HG02884 (cell line): ENCODE results near the gene MYH10.

Source experiments
- ATAC-seq: cut with Tn5 transposase; IDR thresholded peaks from one replicate; pipeline ENCODE4 v1.9.1; 2021; ENCODE audit warnings: mild to moderate bottlenecking, moderate library complexity; ENCODE audit not compliant: unreplicated experiment

Gene MYH10

DNA sequence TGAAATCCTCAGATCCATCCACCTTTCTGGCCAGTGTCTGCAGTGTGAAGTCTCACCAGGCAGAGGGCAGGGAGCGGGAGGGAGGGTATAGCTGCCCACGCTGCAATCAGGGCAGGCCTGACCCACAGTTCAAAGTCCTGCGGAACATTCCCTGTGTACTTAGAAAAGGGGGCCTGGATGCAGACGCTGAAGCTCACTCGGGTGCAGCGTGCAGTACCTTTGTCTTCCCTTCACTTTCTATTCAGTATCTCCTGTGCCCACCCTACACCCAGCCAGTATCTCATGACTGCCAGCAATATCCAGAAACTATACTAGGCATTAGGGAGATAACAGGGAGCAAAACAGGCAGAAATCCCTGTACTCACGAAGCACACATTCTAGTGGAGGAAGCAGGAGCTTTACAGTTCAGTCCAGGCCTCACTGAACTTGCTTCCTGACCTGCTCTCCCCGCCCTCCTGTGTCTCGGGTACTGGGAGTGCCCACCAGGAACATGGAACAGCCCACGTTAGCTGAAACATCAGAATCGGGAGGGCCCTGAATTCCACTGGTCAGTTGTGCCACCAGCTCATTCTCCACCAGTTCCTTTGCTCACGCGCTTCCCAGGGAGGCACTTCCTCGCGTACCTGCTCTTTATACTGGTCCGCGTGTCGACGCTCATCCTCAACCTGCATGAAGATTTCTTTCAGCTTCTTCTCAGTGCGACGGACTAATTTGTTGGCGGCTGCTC, 152.6 kb downstream of the MYH10 start:
- ATAC-seq, result no peak

DNA sequence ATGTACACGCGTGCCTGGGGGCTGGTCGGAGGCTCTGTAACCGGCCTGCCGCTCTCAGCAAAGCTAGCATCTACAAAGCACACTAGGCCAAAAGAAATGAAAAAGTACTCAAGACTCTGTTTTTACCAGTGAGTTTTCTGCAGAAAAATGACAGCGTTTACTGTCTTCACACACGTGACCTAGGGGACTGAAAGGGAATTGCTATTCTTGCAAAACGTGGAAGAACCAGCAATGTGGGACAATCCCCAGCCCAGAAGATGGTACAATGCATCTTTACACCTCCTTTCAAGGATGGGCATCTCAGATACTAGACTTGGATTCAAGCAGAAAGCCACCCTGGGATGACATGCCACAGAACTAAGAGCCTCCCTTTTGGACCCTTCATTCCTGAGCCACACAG, 153.4 kb downstream of the MYH10 start:
- ATAC-seq, result no peak

DNA sequence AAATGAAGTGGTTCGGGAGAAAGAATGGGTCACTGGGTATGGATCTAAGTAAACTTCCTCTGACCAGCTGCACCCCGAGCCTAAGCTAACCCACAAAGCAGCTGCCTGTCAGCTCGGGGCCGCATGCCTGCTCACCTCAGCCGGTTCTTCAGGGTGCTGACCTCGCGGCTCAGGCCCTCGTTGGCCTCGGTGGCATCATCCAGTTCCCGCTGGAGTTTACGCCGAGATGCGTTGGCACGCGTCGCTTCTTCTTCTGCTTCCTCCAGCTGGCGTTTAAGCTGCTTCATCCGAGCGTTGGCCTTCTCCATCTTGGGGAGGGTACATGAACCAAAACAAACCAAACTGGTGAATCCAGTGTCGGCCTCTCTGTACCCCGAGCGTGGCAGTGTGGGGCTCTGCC, 153.8 kb downstream of the MYH10 start:
- ATAC-seq, result no peak

DNA sequence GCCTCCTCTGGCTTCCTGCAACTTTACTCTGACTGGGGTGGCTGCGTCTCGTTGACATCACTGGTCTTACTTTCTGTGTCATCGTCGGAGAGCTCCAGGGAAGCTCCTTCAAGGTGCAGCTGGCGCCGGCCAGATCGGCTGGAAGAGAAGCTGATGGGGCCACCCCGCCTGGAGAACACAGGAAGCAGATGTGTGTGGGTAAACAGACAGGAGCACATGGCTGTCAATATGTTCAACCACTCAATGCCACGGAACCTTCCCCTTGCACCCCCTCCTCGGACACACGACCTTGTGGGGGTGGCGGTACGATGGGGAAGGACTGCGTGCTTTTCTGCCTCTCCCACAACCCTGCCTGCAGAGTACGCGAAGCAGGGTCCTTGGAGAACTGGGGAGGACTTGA, 154.7 kb downstream of the MYH10 start:
- no peak for ATAC-seq

DNA sequence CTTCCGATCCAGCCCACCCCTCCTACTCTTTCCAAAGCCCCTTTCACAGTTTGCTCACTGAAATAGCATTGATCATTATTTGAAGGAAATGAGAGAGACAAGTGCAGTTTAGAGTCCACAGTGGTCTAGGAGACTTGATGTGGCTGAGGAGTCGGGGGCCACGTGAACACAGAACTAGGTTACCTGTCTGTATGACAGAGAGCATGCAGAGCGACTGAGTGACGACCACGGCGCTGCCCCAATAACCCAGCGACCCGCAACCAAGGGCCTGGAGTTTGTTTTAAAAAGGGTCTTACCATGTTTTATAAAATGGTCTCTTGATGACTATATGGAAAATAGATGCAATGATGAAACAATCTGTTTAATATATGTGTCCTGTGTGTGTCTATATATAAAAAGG, 155.3 kb downstream of the MYH10 start:
- ATAC-seq, result no peak

DNA sequence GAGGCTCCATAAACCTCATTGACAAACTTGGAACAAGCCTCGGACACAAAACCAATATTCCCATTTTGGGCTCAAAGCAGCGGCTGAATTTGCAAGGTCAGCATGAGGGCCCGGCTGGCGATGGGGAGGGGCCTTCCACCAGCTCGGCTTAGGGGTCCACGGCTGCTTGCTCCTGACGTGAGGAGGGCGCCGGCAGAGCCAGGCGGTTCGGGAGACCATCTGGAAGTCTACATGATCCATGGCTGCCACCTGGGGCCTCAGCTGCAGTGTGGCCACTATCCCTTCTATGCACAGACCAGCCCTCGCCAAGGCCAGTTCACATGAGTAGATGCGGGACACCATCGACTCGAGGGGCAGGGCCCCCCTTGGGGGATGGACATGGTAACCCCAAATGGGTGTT, 155.7 kb downstream of the MYH10 start:
- no peak for ATAC-seq

DNA sequence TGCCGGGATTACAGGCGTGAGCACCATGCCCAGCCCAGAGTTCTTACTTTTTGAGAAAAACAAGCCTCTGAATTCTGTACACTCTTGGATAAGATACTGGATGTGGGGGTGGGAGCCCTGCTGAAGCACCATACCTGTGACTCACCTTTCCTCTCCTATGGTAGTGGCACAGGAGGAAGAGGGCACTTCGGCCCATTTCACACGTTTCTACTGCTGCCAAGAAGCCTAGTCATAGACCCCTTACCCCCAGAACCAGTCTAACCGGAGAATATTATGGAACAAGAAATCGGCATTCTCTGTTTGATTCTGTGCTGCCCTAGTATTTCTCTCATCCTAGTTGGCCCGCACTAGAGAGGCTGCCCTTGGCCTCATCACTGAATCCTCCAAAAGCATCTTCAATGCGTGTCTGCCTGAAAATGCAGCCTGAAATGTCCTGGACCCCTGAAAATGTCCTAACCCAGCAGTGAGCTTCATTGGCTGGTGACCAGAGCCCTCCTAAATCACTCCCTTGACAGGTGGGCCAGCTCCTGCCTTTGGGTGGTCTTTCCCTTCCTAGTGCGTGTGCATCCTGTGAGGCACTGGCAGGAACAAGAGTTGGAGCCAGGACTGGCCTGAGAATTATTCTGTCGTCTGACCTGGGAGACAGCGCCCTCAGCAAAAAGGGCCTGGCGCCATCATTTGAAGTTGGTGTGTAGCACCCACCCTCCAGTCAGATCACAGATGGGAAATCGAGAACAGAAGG, 156.9 kb downstream of the MYH10 start:
- no peak for ATAC-seq

DNA sequence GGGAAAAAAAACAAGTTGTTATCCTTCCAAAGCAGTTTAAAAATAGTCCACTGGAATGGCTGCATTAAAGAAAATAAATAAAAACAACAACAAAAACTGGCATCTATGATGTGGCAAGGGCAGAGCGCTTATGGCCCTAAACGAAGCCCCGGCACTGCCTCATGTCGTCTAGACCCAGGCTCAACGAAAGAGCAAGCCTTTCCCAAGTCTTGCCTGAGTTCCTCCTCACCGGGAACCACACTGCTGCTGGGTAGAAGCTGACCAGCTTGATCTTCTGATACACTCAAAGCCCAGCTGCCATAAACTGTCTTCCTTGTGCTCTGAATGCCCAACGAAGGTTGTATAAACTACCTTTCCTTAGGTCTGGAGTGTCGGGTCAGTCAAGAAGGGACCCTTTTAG, 157.9 kb downstream of the MYH10 start:
- no peak for ATAC-seq

DNA sequence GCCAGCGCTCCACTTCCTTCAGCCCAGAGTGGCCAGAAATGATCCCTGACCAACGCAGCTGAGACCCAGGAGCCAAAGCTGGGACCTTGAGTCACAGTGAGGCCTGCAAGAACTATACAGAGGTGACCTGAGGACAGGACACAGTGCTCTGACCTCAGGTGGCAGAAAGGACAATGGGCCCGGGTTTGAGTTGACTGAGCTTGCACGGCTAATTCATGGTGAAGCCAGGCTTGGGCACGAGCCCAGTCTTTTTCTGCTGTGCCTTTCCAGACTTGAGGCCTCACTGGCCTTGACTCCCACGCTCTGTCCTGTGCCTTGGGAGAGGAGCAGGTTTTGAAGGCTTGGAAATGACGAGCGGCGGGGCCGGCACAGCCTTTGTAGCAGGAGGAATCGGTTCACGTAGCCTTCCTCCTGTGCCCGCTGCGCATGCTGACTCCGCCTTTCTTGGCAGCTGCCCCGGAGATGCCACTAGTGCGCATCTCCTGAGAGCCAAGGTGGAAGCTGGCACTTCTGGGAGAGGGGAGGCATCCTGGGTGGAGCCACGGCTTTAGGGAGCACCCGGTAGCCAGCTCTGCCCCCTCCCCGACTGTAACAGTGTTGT, 160.0 kb downstream of the MYH10 start:
- ATAC-seq, result no peak

DNA sequence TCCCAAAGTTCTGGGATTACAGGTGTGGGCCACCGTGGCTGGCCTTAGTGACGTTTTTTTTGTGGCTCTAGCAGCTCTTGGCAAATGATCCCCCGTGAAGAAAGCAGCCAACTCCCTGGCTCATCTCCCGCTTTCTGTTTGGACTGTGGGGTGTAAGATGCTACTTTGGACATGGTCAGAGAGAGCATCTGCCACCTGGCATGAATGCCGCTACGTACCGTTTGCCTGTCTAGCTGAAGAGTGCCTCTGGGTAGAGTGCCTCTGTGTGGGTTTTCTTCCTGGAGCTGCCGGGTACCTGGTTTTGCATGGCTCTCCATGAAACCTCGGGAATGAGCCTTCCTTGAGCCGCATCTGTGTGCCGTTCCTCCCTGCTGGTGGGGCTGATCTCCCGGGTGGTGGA, 160.6 kb downstream of the MYH10 start:
- ATAC-seq, result no peak

DNA sequence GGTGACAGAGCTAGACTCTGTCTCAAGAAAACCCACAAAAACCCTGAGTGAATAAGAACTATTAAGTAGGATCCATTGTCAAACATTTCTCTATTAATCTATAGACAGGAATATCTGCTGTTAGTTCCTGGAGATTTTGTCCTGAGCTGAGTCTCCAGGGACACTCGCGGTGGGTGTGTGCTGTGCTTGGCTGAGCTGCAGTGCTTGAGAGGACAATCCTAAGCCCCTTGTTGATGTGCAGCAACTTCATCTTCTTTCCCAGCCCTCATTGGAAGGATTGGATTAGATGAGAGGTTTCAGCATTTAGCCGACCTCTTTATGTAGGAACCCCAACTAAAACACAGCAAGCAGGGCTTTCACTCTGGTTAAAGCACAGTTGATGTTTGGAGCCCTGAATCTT, 161.5 kb downstream of the MYH10 start:
- no peak for ATAC-seq

DNA sequence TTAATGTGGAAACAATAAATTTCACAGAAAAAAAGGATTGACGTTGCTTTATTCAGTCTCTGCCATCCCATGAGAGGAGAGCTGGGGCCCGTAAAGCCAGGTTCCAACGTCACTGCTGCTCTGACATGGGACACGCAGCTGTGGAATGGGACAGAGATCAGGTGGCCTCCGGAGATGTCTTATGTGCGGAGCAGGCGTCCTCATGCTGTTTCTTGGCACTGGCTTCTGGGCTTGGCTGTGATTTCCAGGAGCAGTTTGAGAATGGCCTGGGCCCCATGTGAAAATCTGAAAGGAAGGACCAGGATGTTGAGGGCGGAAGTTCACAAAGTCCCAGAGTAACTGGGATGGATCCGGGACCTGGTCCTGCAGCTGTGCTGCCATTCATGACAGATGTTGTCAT, 162.4 kb downstream of the MYH10 start:
- ATAC-seq, result no peak

DNA sequence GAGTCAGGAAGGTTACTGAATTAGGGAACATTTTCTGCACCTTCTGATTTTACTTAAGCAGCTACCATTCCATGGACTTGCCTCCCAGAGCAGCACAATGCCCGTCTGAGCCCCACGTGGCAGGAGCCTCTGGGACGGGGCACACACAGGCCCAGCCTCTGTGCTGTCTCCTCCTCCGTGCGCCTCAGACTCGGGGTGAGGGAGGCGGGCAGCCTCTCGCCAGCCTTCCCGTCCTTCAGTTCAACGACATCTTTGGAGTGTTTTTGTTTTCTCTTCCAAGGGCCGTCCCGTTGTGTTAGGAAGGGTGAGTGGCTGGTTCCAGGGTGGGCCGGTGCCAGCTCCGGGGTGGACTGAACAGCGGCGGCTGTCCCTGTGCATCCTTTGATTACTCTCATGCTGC, 163.0 kb downstream of the MYH10 start:
- ATAC-seq, result no peak

DNA sequence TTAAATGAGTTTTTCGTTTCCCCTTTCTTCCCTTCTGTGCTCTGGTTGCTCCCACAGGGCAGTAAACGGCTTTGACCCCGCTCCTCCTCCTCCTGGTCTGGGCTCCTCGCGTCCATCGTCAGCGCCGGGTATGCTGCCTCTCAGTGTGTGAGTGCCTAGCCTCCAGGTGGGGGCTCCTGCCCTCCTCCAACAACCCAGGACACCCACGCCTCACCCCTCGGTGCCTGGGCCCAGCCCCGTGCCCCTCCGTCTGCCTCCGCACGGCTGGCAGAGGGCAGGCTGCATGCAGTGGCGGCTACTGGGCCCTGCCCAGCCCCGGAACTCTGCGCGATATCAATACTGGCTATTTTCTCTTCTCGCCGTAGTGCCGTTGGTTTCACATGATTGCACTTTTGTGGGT, 163.7 kb downstream of the MYH10 start:
- ATAC-seq, result no peak

DNA sequence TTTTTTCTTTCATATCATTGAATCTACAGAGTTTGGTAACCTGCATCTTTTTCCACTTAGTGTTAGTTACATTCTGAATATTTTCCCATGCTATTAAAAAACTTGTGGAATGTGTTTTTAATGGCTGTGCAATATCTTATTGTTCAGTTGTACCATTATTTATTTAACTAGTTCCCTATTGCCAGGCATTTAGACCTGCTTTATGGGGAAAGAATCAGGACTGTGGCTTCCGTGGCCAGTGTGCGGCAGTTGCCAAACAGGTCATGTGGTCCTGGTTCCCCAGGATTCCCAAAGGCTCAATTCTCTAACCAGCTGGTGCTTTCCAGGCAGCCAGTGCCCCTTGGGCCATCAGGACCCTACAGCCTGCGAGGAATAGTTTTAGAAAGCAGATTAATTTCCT, 164.1 kb downstream of the MYH10 start:
- no peak for ATAC-seq

DNA sequence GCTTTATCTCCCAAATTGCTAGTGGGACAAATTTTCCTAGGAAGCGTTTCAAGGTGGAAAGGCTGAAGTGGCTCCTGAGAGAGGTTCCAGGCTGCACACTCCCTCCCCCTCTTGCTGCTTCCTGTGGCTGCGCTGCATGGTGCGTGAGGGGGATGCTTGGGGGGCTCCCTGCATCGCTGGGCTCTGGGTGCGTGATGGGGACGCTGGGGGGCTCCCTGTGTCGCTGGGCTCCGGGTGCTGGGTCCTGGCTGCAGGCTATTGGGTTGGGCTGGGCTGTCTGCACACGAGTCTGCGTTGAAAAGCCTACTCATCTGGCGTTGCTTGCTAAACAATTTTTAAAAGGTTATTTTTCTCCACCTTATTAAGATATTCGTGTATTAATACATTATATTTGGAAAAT, 164.8 kb downstream of the MYH10 start:
- ATAC-seq, result no peak

DNA sequence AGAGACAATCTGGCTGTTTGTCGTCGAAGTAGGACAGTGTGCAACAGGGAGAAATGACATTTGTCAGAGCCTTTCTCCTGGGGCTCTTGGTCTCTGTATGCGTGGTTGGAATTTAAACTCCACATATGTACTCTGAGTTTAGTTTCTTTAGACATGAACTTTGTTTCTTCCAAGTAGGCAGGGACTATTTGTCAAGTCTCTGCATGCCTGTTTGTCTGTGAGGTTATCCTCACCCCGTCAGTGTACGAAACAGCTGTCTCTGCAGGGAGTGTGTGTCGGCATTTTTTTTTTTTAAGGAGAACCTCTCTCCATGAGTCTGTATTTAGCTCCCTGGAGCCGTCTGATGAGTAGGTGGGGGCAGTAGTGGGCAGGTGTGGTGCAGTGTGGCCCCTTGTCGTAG, 165.2 kb downstream of the MYH10 start:
- ATAC-seq, result no peak

DNA sequence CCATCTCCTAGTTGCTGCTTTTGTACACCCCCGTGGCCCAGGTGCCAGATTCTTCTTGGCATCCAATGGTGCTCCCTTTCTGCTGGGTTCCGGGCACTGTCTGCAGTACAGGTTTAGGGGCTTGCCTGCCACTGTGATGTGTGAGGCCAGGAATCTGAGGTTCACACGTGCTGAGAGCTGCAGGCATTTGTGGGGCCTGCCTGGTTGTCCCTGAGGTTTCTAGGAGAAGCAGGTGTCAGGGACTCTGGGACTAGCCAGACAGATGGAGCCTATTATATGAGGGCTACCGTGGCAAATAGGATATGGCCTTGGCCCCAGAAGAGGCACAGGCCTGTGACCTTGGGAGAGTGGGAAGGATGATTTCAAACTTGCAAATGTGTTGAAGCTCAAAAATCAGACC, 165.6 kb downstream of the MYH10 start:
- no peak for ATAC-seq

DNA sequence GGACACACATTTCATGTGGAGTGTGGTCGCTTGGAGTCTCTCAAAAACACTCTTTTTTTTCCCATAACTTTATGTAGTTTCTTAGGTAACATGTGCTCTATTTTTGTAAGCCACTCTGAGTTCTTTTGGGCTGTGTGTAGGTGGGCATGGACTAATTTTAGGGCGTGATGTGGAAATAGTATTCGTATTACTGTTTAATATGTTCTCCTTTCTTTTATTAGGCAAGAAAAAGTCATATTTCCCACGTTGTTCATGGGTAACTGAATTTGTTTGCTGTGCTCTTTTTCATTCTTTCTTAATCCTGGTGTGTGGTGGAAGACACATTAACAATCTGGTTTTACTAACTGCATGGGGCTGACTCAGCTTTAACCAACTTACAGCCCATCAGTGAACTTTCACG, 167.4 kb downstream of the MYH10 start:
- no peak for ATAC-seq

DNA sequence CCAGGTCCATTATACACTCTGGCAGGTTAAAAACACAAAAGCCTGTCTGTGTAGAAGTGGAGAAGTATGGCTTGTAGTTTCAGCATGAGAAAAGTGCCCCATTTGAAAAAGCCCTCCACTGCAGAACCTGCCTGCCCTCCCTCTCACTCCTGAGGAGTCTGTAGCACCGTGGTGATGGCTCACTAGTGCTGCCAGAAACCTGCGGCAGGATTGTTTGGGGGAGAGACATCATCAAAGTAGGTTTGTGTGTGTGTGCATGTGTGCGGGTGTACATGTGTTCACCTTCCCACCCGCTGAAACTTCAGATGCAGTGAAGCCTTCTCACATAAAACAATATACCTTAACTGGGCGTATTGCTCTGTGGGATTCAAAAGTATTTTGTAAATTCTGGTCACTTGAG, 168.0 kb downstream of the MYH10 start:
- no peak for ATAC-seq

DNA sequence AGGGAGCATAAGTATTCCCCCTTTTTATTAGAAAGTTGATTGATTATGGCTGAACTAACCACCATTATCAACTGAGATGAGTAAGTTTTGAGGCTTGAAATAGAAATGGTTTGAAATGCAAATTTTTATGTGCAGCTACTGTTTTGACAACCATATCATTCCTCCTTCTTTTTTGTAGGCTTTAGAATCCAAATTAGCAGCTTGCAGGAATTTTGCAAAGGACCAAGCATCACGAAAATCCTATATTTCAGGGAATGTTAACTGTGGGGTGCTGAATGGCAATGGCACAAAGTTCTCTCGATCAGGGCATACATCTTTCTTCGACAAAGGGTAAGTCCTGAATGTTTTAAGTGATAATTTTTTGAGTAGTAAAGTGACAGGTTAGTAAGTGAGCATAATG, 170.7 kb downstream of the MYH10 start:
- ATAC-seq, result no peak

DNA sequence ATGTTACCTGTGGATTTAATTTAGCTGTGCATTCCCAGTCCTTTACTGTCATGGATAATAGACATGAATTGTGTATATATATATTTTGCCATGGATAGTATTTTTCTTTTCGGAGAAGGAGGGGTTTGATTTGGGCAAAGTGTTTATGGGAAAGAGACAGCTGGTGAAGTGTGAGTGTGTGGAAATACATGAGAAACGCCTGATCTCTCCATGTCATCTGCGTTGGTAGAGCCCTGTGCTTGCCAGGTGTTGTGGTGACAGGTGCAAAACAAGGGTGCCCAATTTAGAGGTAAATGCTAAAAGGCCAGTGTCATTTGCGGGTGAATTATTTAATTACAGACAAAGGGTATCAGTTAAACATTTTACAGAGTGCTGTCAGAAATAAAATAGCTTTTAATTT, 171.4 kb downstream of the MYH10 start:
- ATAC-seq, result no peak
